B cell (primary cell): ENCODE measurements around the gene NDUFV2. TPM values are rescaled to one million over a fixed set of nuclear protein-coding genes. Genes with fewer than 3 reads are reported as not detected.
"Not testable (repeated sequence)": the region's sequence is repeated elsewhere in the genome, so short reads cannot be mapped to it uniquely, and the experiment has no call there.

ENCODE experiments used
- ATAC-seq: fragments of 200-7000 bp; cut with Tn5 transposase; one replicate; pipeline ENCODE4 v1.10.0; 2021; ENCODE audit warnings: low read depth, mild to moderate bottlenecking, moderate number of reproducible peaks, moderate library complexity
- CTCF ChIA-PET: fragments of 350-600 bp; sonication (Branson Sonifier 250); formaldehyde crosslinking; loops from one replicate; lab custom pipeline; 2021; ENCODE audit warnings: antibody characterized with exemption, inconsistent platforms; lab: Charles Lee
- POLR2A ChIA-PET: fragments of 350-600 bp; sonication (Branson Sonifier 250); formaldehyde crosslinking; loops from one replicate; lab custom pipeline; 2021; ENCODE audit warnings: antibody characterized with exemption; lab: Charles Lee
- DNase-seq: peaks from one replicate; pipeline ENCODE4 v3.0.0; 2013
- H2AFZ ChIP-seq: 2 replicates; pipeline ENCODE4 v1.6.1; 2012; ENCODE audit warnings: mild to moderate bottlenecking, low read depth, low read length; ENCODE audit not compliant: insufficient read depth, poor library complexity, severe bottlenecking
- H3K27ac ChIP-seq, 2 donors: 1 replicate in 1 of 2; 2 replicates in 1 of 2; pipeline ENCODE4 v1.5.1; 2012 to 2013; ENCODE audit warnings: low read length in 2 of 2, mild to moderate bottlenecking in 2 of 2, moderate library complexity in 1 of 2
- H3K27me3 ChIP-seq, 4 experiments: fragments of 200-600 bp in 1 of 4; sonication (generic) in 1 of 4; replicated peaks in 1 of 4; 1 replicate in 2 of 4; 2 replicates in 2 of 4; pipeline versions ENCODE4 v1.6.1 to v1.7.0; 2013 to 2016; ENCODE audit warnings: low read length in 3 of 4, mild to moderate bottlenecking in 2 of 4, mixed read lengths in 1 of 4, moderate library complexity in 1 of 4; ENCODE audit not compliant: insufficient read depth in 4 of 4, control insufficient read depth in 3 of 4; ENCODE audit errors: control extremely low read depth in 1 of 4
- H3K36me3 ChIP-seq, 2 experiments: replicated peaks in 1 of 2; 1 replicate in 1 of 2; 2 replicates in 1 of 2; pipeline versions ENCODE4 v1.6.1 to v1.7.1; 2013; ENCODE audit warnings: low read length in 1 of 2; ENCODE audit not compliant: insufficient read depth in 2 of 2, control insufficient read depth in 1 of 2; ENCODE audit errors: control extremely low read depth in 1 of 2, extremely low read depth in 1 of 2
- H3K4me1 ChIP-seq, 2 donors: fragments of 200-600 bp in 1 of 2; sonication (generic) in 1 of 2; 1 replicate in 1 of 2; 2 replicates in 1 of 2; pipeline versions ENCODE4 v1.5.1 to v1.6.1; 2013 to 2017; ENCODE audit warnings: low read length in 2 of 2; ENCODE audit not compliant: control insufficient read depth in 2 of 2, insufficient read depth in 2 of 2
- H3K4me2 ChIP-seq: replicated peaks from 2 replicates; pipeline ENCODE3; 2012; ENCODE audit warnings: mild to moderate bottlenecking, low read depth, low read length; ENCODE audit not compliant: poor library complexity, severe bottlenecking
- H3K4me3 ChIP-seq, 5 experiments: fragments of 200-600 bp in 1 of 5; sonication (generic) in 1 of 5; 1 replicate in 3 of 5; 2 replicates in 2 of 5; pipeline versions ENCODE4 v1.5.1 to v1.7.0; 2011 to 2016; ENCODE audit warnings: low read length in 4 of 5, mild to moderate bottlenecking in 4 of 5, low read depth in 2 of 5, control low read depth in 1 of 5, moderate library complexity in 1 of 5; ENCODE audit not compliant: insufficient read depth in 1 of 5; ENCODE audit errors: control extremely low read depth in 1 of 5, extremely low read depth in 1 of 5
- H3K79me2 ChIP-seq: fragments of 200-600 bp; sonication (generic); one replicate; pipeline ENCODE4 v1.6.0; 2016; ENCODE audit warnings: low read length; ENCODE audit not compliant: control insufficient read depth, insufficient read depth
- H3K9ac ChIP-seq: fragments of 200-600 bp; sonication (generic); 2 replicates; pipeline ENCODE4 v1.6.1; 2017; ENCODE audit warnings: mild to moderate bottlenecking, low read length, moderate library complexity
- H3K9me3 ChIP-seq, 3 donors: one replicate each; pipeline versions ENCODE4 v1.6.1 to v1.7.1; 2013; ENCODE audit warnings: low read length in 2 of 3; ENCODE audit not compliant: control insufficient read depth in 2 of 3, insufficient read depth in 1 of 3; ENCODE audit errors: control extremely low read depth in 1 of 3
- H4K20me1 ChIP-seq: 2 replicates; pipeline ENCODE4 v1.6.0; 2012; ENCODE audit warnings: mild to moderate bottlenecking, low read length; ENCODE audit not compliant: insufficient read depth, control insufficient read depth, poor library complexity, severe bottlenecking
- H3K27ac Mint-ChIP-seq: one replicate; pipeline ENCODE4 v1.8.0; 2021; ENCODE audit warnings: mixed read lengths
- H3K27me3 Mint-ChIP-seq: one replicate; pipeline ENCODE4 v1.8.0; 2021; ENCODE audit warnings: mixed read lengths
- H3K4me1 Mint-ChIP-seq: one replicate; pipeline ENCODE4 v1.8.0; 2021; ENCODE audit warnings: mixed read lengths
- H3K4me3 Mint-ChIP-seq: one replicate; pipeline ENCODE4 v1.8.0; 2021; ENCODE audit warnings: mixed read lengths
- H3K9me3 Mint-ChIP-seq: one replicate; pipeline ENCODE4 v1.8.0; 2022; ENCODE audit warnings: mixed read lengths; ENCODE audit not compliant: insufficient read depth
- WGBS: methylation state at CpG from one replicate; pipeline ENCODE4 v1.1.5; 2013; ENCODE audit warnings: missing lambda C conversion rate; ENCODE audit not compliant: insufficient coverage; 5-methylcytosine and 5-hydroxymethylcytosine counted together
- intact Hi-C: fragments of 100-400 bp; cut with micrococcal nuclease; formaldehyde crosslinking; loops from one replicate; pipeline ENCODE4 v1.10.0; 2022
- polyA plus RNA-seq: library from polyadenylated mRNA; depleted of rRNA; stranded (reverse); fragments of >200 nt; gene quantifications from 2 replicates; pipeline ENCODE4 v1.2.3, GENCODE V29; 2012
- total RNA-seq, 2 donors: library from RNA; stranded (reverse); fragments of 120-200 nt in 1 of 2; gene quantifications; 1 replicate in 1 of 2; 2 replicates in 1 of 2; pipeline versions ENCODE4 v1.2.3 to v1.2.4, GENCODE V29; 2013 to 2022

The NDUFV2 gene
- total and polyA plus RNA-seq, 2 donors (not counting 1 experiment from before 2014, with no cell fraction given), result 44.4 to 137 TPM

GRCh38 chr18:9165883-9166282 is 63.4 kb downstream of the NDUFV2 start:
- POLR2A ChIA-PET, H3K27ac Mint-ChIP-seq, ATAC-seq, H3K4me3 ChIP-seq, CTCF ChIA-PET, H3K4me1 ChIP-seq, H2AFZ ChIP-seq, intact Hi-C loops, H3K27me3 ChIP-seq, H3K36me3 ChIP-seq, H3K4me3 Mint-ChIP-seq, H3K4me2 ChIP-seq, DNase-seq, H3K27me3 Mint-ChIP-seq, H3K9ac ChIP-seq, H3K27ac ChIP-seq: not testable (repeated sequence)
- Histone ChIP-seq H3K79me2 (peaks cover 64% of the 10 kb centered on the region), H4K20me1 (peaks cover 42% of the 10 kb centered on the region), H3K9me3 (peaks cover under 1 to 12% (median 7%) of the 10 kb centered on the region in 3 donors)
- Mint-ChIP-seq H3K9me3 (peaks cover 15% of the 10 kb centered on the region), H3K4me1 (peaks cover 50% of the 10 kb centered on the region)
- no CpG with 5 or more reads among the region's 3 CpGs for WGBS

- H3K27ac ChIP-seq, intact Hi-C loops, H3K9me3 Mint-ChIP-seq, H3K27ac Mint-ChIP-seq, CTCF ChIA-PET, H3K4me3 ChIP-seq, H3K27me3 ChIP-seq, DNase-seq, H2AFZ ChIP-seq, H3K9me3 ChIP-seq, H3K4me2 ChIP-seq, H3K27me3 Mint-ChIP-seq, H3K36me3 ChIP-seq, H3K9ac ChIP-seq, ATAC-seq, H3K4me3 Mint-ChIP-seq, POLR2A ChIA-PET: not testable (repeated sequence)
- peaks cover 14 to 21% of the 10 kb centered on the region in 2 donors for H3K4me1 ChIP-seq
- 100% methylated on average over 1 of the region's 3 CpGs for WGBS
- peaks cover 62% of the 10 kb centered on the region for H3K4me1 Mint-ChIP-seq
- H4K20me1 ChIP-seq, result peaks cover 44% of the 10 kb centered on the region
- peaks cover 65% of the 10 kb centered on the region for H3K79me2 ChIP-seq
Observed at GRCh38 chr18:9169515-9169914, 67.0 kb downstream of the NDUFV2 start.

DNA sequence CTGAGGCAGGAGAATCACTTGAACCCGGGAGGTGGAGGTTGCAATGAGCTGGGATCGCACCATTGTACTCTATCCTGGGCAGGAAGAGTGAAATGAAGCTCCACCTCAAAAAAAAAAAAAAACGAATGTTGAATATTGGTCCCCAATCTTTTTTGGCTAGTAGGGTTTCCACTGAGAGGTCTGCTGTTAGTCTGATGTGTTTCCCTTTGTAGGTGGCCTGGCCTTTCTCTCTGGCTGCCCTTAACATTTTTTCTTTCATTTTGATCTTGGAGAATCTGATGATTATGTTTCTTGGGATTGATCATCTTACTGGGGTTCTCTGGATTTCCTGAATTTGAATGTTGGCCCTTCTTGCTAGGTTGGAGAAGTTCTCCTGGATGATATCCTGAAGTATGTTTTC is 69.4 kb downstream of the NDUFV2 start:
- peak overlapping the region; percentile 63 for H3K27ac Mint-ChIP-seq
- POLR2A ChIA-PET, ATAC-seq, H3K9ac ChIP-seq, DNase-seq, H3K4me2 ChIP-seq, H3K9me3 Mint-ChIP-seq, H3K36me3 ChIP-seq, H3K4me3 ChIP-seq, H3K9me3 ChIP-seq, H3K27me3 Mint-ChIP-seq, H2AFZ ChIP-seq, intact Hi-C loops, H3K27me3 ChIP-seq: not testable (repeated sequence)
- no CpG with 5 or more reads among the region's 3 CpGs for WGBS
- peaks cover 55% of the 10 kb centered on the region for H4K20me1 ChIP-seq
- H3K4me3 Mint-ChIP-seq, result peak overlapping the region; percentile 55
- H3K79me2 ChIP-seq, result peaks cover 77% of the 10 kb centered on the region
- H3K4me1 ChIP-seq, result peaks cover 17 to 29% of the 10 kb centered on the region in 2 donors
- H3K27ac ChIP-seq, result peak overlapping the region in 1 of 2 donors; percentile 12
- CTCF ChIA-PET, result interaction anchor here (1.6 kb wide), 1 partner anchor 13 kb away, joined by 4 read pairs; no protein-coding TSS in a partner anchor
- H3K4me1 Mint-ChIP-seq, result peaks cover 69% of the 10 kb centered on the region
